Measurements from ENCODE around the gene STARD5.
A peak's percentile ranks its signal among the peaks of the same experiment; 100 is the strongest.

Gene STARD5

DNA sequence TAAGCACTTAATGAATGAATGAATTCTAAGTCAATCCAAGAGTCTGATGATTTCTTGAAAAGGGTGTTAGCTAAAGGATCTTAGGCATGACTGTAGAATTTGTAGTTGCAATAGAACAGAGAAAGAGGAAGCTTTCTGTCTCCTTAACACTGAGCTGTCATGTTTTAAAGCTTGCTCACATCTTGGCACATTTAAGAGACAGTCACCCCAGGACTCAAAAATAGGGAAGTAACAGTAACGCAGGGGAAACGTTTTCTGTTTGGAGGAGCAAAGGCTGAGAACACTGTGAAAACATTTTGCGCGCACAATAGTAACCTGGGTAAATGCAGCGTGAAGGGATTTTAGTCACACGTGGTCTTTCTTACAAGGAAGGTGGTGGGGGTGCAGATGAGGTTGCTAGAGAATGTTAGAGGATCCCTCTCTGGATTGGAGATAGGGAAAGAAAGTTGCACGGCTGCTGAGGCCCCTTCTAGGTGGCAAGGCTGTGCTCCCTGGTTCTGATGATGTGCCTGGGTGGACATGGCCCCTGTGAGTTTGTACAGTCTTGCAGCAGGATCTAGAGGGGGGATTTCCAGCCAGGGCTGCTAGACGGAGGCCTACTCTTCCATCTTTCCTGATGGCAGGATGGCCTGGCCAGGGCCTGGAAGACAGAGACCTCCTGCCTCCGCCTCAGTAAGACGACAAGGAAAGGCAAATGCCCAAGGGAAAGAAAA lies 12.0 kb downstream of the STARD5 start:
- no peak for DNase-seq (ENCODE audit: low read depth in 2 of 2)

DNA sequence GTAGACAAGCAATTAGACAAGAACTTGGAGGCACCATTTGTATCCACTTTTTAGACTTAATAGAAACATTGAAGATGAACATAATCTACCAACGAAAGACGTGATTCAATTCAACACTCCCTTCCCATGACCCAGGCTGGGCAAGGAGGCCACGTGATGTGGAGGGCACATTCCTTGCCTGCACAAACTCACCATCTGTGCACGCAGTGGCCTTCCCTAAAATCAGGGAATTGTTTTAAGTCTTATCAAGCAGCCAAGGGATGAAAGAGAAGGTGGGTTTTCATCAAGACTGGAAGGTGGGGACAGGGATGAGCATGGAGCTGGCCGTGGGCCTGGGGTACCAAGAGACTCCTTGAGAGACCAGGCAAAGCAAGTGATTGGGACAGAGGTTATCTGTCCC lies 13.5 kb downstream of the STARD5 start:
- no peak for DNase-seq (ENCODE audit: low read depth in 2 of 2)

DNA sequence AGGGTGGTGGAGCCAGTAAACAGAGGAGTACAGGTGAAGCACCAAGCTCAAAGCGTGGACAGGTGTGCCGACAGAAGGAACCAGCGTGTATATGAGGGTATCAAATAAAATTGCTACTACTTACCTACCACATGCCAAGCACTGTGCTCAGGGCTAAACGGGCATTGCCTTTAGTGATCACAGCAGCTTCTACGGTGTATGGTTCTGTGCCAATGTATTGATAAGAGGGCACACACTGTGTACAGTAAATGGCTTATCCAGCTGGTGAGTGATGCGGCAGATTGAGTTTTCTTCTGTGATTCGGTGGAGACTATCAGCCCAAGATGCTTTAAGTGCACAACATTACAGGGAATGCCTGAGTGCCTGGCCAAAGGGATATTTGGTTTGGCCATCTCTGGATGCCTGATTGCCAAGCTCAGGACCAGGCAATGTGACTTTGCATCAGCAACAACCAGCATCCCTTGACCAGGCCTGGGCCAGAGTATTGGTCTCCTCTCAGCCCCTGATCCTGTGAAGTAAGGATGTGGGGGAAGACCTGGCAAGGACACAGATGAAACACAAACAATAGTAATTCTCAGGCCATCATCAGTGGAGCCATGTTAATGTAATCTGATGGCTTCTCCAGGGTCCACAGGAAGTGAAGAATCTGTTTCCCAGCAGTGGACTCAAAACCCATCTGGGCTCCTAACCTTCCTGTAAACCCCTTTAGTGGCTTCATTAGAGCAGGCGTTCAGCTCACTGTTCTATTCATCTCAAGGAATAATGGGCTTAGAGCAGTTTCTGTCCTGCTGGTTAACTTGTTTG lies 14.1 kb downstream of the STARD5 start:
- no peak for DNase-seq (ENCODE audit: low read depth in 2 of 2)

DNA sequence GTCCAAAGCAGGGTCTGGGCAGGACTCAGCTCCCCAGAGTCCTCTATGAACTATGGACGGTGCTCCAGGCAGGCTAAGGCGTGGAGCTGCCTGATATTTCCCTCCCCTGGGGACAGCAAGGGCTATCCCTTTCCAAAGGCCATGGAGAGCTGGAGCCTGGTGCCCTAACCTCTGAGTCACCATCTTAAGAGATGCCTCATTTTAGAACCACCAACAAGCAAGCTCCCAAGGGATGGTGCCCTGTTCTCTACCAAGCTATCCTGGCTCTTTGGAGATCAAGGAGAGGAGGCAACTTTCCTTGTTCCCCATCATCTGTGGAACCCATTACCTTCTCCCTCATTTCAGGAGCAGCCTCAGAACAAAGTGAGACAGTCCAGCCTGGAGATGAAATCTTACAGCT lies 15.7 kb downstream of the STARD5 start:
- no peak for DNase-seq (ENCODE audit: low read depth in 2 of 2)

DNA sequence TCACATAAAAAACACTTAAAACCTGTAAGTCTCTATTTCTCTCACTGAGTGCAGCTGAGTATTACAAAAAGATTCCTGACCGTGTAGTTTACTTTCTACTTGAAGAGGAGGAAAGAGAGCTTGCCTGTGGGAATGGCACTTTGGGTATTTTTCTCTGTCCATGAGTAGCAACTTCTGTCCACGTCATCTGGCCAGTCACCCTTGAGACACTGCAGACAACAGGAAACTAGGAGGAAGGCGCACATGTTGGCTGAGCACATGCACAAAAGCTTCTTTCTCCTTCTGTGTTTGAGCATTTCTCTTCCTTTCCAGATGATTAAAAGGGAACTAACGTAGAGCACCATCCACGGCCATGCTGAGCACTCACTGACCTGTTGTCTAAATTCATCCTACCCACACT lies 19.7 kb downstream of the STARD5 start:
- no peak for DNase-seq (ENCODE audit: low read depth in 2 of 2)

DNA sequence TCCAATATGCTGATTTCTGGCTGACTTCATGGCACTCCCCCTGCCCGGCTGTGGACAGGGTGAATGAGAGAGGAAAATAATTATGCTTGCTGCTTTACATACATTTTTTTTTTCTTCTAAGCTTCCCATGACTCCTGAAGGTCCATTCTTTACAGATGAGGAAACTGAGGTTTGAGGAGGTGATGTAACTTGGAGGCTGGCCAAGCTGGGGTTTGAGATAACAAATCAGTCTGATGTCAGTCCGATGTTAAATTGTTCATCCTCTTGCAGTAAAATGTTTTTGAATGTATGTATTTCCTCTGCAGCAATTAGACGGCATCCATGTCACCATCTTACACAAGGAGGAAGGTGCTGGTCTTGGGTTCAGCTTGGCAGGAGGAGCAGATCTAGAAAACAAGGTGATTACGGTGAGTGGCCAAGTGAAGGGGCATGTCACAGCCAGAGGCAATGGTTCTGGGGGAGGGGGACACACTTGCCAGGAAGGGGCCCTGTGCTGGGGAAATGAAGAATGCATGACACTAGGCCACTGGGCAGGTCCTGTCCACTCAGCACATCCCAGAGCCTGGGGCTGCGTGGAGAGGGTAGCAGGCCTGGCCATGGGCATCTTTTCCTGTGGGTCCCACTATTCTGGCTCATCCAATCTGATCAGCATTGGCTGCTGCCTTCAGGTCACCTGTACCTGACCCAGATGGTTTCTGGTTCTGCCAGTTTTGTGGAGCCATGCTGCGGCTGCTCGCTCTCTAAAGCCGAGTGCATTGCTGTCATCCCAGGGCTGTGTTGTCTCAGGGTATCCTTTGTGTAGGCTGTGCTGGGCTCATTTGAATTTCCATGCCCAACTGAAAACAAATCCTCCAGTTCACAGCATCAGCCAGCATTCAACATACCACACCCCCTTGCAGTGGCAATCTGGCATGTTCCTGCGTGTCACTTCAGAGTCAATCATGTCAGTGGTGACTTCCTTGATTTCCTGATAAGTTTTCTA lies 20.4 kb downstream of the STARD5 start:
- DNase-seq (ENCODE audit: low read depth in 2 of 2): no peak

DNA sequence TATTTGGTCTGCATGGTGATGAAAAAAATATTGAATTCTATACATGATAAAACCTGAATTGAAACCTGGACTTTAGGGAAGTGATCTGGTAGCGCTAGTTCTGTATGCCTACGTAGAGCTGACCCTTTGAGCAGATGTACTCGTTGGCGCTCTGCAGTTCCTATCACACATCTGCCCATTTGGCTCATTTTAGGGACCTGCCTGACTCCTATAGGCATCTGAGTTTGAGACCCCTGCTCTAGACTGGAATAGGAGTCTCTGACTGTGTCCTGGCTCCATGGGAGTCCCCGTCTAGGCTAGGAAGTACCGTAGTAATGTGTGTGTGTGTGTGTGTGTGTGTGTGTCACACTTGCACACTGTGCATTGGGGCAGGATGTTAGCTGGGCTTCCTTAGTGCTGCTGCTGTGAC lies 21.2 kb downstream of the STARD5 start:
- DNase-seq (ENCODE audit: low read depth in 2 of 2): no peak

DNA sequence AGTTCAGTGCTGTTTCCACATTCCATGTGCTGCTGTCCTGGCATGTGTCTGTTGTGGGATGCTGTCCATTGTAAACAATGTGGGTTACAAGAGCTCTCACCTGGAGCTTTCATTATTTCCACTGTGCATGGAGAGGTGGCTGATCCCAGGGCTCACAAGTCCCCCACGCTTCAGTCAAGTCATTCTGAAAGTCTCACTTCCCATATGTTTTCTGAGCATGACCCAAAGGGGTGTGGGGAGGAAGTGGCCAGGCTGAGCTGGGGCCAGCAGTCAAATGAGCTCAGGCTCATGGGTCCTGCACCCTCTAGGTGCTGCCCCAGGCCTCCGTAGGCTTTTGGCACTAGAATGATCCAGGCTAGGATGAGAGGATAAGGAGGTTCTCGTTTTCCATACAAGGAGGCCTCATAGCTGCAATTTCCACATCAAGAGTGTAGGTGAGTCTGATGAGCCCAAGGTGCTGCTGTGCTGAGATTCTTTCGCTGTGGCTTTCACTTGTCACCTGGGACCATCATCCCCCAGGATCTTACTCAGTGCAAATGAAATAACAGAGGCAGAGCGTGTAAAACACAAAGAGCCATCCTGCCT lies 22.0 kb downstream of the STARD5 start:
- DNase-seq (ENCODE audit: low read depth in 2 of 2): peak in 1 of 2 experiments; percentile 42

DNA sequence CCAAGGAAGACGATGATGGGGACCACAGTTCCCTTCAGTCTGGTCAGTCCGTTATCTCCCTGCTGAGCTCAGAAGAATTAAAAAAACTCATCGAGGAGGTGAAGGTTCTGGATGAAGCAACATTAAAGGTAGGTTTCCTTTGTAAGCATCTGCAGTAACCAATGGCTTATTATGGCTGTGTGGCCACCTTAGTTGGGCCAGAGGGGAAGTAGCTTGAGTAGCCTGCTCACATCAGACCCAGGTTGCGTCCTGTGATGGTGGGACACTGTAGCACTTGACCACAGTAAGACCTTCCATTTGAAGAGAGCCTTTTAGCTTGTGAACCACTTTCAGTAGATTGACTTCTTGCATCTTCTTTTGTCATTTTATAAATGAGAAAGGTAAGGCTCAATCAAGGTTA lies 22.6 kb downstream of the STARD5 start:
- no peak for DNase-seq (ENCODE audit: low read depth in 2 of 2)

DNA sequence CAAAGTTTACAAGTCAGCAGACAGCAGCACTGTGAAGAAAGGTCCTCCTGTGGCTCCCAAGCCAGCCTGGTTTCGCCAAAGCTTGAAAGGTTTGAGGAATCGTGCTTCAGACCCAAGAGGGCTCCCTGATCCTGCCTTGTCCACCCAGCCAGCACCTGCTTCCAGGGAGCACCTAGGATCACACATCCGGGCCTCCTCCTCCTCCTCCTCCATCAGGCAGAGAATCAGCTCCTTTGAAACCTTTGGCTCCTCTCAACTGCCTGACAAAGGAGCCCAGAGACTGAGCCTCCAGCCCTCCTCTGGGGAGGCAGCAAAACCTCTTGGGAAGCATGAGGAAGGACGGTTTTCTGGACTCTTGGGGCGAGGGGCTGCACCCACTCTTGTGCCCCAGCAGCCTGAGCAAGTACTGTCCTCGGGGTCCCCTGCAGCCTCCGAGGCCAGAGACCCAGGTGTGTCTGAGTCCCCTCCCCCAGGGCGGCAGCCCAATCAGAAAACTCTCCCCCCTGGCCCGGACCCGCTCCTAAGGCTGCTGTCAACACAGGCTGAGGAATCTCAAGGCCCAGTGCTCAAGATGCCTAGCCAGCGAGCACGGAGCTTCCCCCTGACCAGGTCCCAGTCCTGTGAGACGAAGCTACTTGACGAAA lies 24.2 kb downstream of the STARD5 start:
- no peak for DNase-seq (ENCODE audit: low read depth in 2 of 2)

DNA sequence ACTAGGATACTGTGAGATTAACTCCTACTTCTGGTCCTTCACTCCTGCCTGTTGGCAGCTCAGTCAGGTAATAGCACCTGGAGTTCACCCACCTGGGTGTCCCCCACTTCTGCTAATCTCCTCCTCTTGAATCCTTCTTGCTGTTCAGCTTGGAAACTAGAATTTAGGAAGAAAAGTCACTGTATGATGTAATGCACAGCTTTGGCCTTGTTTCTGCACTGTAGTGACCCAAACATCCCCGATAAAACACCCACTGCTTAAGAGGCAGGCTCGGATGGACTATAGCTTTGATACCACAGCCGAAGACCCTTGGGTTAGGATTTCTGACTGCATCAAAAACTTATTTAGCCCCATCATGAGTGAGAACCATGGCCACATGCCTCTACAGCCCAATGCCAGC lies 24.8 kb downstream of the STARD5 start:
- no peak for DNase-seq (ENCODE audit: low read depth in 2 of 2)

DNA sequence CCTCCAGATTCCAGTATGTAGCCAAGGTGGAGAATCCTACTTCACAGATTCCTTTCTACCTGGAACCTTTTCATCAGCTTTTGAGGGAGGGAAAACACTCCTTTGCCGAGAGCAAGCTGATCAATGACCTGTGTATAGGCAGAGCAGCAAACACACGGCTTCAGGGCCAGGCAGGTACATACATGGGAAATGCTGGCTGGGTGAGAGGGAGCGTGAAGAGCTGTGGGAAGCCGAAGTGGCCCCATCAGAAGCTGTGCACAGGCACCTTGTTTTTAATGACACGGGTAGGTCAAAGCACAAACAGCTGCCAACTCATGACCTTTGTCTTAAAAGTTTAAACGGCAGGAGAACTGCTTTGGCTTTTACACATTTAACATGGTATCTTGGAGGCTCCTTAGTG lies 25.3 kb downstream of the STARD5 start:
- no peak for DNase-seq (ENCODE audit: low read depth in 2 of 2)

DNA sequence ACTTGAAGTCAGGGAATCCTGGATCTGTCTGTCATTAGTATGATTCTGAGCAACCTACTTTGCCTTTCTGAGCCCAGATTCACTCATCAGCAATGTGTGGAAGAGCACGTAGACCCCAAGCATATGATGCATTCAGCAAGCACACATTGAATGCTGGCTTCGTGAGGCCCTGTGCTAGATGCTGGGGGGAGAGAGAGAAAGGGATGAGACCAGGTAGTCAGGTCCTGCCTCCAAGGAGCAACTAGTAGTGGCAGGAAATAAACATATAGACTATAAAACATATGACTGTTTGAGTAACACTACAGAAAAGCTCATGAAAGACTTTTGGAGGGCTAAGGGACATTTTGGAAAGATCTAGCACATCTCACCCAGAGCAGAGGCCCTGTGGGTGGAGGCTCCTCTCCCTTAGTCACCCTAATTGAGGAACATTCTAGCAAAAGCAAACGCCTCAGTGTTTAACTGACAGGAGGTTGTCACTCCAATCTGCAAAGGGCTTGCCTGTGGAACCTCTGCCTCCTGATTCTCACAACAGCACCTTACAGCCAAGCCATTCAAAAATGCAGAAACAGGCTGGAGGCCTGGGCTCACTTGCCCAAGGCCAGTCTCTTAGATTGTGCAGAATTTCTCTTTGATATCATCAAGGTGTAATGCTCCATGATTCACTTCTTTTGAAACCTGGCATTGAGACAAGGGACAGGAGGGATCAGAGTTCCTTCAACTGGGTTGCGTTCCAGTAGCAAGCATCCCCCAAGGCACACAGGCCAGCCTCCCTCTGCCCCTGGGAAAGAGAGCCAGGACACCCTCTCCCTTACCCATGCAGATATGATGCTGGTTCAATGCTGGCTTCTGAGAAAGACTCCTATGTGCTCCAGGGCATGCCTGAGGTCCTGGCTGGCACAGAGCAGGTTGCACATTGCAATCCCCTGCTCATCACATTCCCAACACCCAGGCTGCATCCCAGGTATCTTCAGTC lies 26.1 kb downstream of the STARD5 start:
- no peak for DNase-seq (ENCODE audit: low read depth in 2 of 2)

DNA sequence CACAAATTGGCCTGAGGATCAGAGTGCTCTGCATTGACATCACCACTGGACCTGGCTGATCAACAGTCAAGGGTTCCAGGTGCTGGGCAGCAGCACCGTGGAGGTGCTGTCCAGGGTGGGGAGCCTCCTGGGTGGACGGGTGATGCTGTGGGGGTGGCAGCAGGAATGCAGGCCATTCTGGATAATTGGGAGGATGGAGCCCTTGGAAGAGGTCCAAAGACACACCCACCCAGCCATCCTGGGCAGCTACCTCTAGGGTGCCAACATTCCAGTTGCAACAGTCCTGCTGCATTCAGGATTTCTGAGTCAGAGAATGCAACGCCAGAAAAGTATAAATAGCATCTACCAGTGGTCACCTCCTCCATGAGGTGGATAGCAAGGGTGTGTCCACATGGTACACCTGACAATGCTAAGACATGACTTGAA lies 26.8 kb downstream of the STARD5 start:
- DNase-seq (ENCODE audit: low read depth in 2 of 2): no peak

DNA sequence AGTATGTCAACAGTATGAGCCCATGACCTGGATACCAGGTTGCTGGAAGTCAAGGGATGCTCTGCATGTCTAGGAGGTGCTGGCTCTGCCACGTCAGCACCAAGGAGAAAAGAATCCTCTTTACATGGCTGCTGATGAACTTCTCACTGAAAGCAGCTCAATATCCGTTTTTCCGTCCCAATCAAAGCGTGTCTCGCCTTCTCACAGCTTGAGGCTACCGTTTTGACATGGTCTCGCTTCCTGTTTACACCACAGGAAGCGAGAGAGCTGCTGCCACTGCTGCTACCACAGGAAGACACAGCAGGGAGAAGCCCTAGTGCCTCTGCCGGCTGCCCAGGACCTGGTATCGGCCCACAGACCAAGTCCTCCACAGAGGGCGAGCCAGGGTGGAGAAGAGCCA lies 27.3 kb downstream of the STARD5 start:
- peak; percentile 50 to 66 for DNase-seq (ENCODE audit: low read depth in 2 of 2)

DNA sequence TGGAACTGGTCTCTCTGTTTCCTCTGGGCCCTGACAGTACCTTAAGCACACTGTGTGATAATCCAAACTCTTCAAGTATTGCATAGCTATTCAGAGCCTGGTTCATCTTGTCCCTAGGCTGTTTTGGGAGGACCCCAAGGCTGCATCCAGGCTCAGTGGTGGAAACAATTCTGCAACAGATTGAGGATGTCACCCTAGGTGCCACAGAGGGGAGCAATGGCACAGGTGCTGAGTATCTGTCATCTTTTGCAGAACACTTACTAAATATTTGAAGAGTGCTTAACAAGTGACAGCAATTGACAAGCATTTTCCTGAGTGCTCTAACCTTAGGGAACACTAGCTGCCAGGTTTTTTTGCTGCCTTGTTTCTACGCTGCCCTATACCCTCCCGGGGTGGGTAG lies 27.8 kb downstream of the STARD5 start:
- DNase-seq (ENCODE audit: low read depth in 2 of 2): no peak

DNA sequence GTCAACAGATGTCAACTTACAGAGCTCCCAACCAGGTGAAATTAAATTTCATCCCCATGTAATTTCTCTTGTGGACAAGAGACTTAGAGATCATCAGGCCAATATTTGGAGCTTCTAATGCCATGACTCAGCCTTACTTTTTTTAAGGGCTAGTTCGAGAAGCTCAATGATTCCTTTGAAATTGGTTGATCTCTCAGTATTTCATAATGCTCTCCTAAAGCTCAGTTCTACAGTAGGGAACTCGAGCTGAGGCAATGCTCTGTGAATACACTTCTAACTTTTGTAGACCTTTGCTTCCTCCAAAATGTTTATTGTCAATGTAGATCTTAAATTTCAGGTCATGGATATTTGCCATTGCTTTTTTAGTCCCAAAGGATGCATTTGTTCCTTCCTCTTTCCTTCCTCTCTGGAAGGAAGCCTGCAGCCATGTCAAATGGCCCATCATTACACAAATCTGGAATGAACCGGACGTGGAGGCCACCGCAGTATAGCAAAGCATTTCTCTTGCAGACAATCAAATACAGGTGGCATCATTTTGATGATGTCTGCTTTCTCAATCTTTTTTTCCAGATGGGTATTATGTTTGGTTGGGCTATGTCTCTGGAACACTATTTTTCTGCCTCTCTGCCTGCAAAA lies 28.3 kb downstream of the STARD5 start:
- no peak for DNase-seq (ENCODE audit: low read depth in 2 of 2)

DNA sequence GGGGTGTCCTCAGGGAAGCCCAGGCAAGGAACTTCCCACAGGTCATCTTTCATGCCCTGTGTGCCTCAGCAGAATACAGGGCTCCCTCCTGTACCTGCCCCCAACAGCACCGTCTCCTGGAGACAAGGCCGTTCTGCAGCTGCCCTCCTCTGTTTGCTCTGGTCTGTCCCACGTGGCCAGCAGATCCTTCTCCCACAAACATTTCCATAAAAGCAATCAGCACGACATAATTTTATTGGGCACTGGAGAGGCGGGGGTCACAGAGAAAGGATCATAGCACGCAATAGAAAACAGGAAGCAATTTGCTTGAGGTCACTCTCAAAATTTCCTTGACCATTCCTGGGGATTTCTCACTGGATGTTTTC lies 29.4 kb downstream of the STARD5 start:
- DNase-seq (ENCODE audit: low read depth in 2 of 2): no peak

DNA sequence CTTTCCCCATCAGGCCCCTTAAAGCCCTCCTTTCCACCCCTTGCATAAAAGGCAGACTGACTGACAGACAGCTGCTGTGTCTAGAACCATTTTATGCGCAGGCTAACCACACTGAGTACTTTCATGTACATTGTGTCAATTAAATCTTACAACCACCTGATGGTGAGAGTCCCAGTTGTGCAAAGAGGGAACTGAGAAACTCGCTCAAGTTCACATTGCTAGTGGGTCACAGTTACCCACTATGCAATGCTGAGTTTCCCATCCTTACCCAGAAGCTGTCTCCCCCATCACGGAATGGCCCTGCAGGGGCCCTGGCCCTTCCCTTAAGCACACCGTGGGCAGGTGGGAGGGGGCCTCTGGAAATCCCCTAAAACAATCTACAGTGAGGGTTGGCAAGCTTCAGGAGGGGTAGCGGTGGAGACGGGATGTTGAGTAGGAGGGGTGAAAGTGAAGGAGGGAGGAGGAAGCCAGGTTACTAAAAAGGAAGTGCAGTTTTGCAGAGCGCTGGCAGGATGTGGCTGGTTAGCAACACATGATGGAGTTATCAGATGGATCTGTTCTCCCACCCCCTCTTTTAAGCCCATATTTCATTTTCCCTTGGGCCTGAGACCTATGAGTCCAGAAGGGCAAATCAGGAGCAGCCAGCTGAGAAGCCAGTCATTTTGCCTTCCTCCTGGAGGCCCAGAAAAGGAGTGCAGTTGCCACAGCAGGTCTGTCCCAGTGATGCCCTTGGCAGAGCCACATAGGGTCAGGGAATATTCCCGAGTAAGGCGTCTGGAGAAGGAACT lies 30.0 kb downstream of the STARD5 start:
- peak; percentile 64 to 74 for DNase-seq (ENCODE audit: low read depth in 2 of 2)
